Smooth muscle cell (in vitro differentiated cells): ENCODE results near the gene ALDH3B2. TPM values are rescaled to one million over a fixed set of nuclear protein-coding genes. Genes with fewer than 3 reads are reported as not detected.
A peak's percentile ranks its signal among the peaks of the same experiment; 100 is the strongest.
"Not testable (repeated sequence)": the region's sequence is repeated elsewhere in the genome, so short reads cannot be mapped to it uniquely, and the experiment has no call there.

Source experiments
- DNase-seq: peaks from one replicate; lab custom pipeline; 2025; ENCODE audit not compliant: unreplicated experiment; lab: John Stamatoyannopoulos, UW
- H2AFZ ChIP-seq: fragments of 200-600 bp; sonication (generic); 2 replicates; pipeline ENCODE4 v1.6.0; 2016; ENCODE audit warnings: antibody characterized with exemption, low read depth, mild to moderate bottlenecking
- H3F3A ChIP-seq: fragments of 200-600 bp; sonication (generic); 2 replicates; pipeline ENCODE4 v1.6.0; 2017; ENCODE audit warnings: antibody characterized with exemption, low read depth
- H3K27ac ChIP-seq: fragments of 200-600 bp; sonication (generic); 2 replicates; pipeline ENCODE4 v1.5.1; 2016; ENCODE audit warnings: low read depth, mild to moderate bottlenecking
- H3K27me3 ChIP-seq: fragments of 200-600 bp; sonication (generic); 2 replicates; pipeline ENCODE4 v1.6.1; 2016; ENCODE audit warnings: low read depth, mild to moderate bottlenecking
- H3K36me3 ChIP-seq: fragments of 200-600 bp; sonication (generic); 2 replicates; pipeline ENCODE4 v1.5.1; 2016; ENCODE audit warnings: low read depth
- H3K4me1 ChIP-seq: fragments of 200-600 bp; sonication (generic); 2 replicates; pipeline ENCODE4 v1.5.1; 2016; ENCODE audit warnings: low read depth
- H3K4me2 ChIP-seq: fragments of 200-600 bp; sonication (generic); 2 replicates; pipeline ENCODE4 v1.6.0; 2016; ENCODE audit warnings: mild to moderate bottlenecking
- H3K4me3 ChIP-seq: fragments of 200-600 bp; sonication (generic); 2 replicates; pipeline ENCODE4 v1.5.1; 2016; ENCODE audit warnings: mild to moderate bottlenecking
- H3K79me2 ChIP-seq: fragments of 200-600 bp; sonication (generic); 2 replicates; pipeline ENCODE4 v1.6.0; 2016; ENCODE audit warnings: low read depth, mild to moderate bottlenecking
- H3K9ac ChIP-seq: fragments of 200-600 bp; sonication (generic); 2 replicates; pipeline ENCODE4 v1.6.0; 2016; ENCODE audit warnings: low read depth
- H3K9me3 ChIP-seq: fragments of 200-600 bp; sonication (generic); replicated peaks from 2 replicates; pipeline ENCODE4 v1.5.1; 2016; ENCODE audit warnings: low read depth
- H4K20me1 ChIP-seq: fragments of 200-600 bp; sonication (generic); 2 replicates; pipeline ENCODE4 v1.6.0; 2016; ENCODE audit warnings: low read depth
- CTCF ChIP-seq: fragments of 200-600 bp; sonication (generic); IDR thresholded peaks from 2 replicates; pipeline ENCODE4 v1.5.1; 2017; ENCODE audit warnings: borderline replicate concordance, mild to moderate bottlenecking, antibody characterized with exemption; ENCODE audit not compliant: insufficient read depth, poor library complexity, severe bottlenecking
- WGBS: methylation state at CpG from one replicate; pipeline ENCODE4 v1.1.7; 2016; ENCODE audit warnings: low lambda C conversion rate; 5-methylcytosine and 5-hydroxymethylcytosine counted together
- polyA plus RNA-seq: library from polyadenylated mRNA; unstranded; fragments of >200 nt; fragmentation: Nextera tagmentation; extraction: Ambion mirVana; gene quantifications from 2 replicates; pipeline ENCODE4 v1.2.1, GENCODE V29; 2016
- total RNA-seq: library from RNA; depleted of rRNA; stranded (reverse); fragments of >200 nt; gene quantifications from 2 replicates; pipeline ENCODE4 v1.2.3, GENCODE V29; 2014

The ALDH3B2 gene
- total RNA-seq (2.6 and 5.0 TPM in 2 replicates), polyA plus RNA-seq (0.77 and 3.1 TPM in 2 replicates)

GRCh38 chr11:67674442-67674871, at the start of gene ALDH3B2:
Gene ALDH3B2 (minus strand): TSS chr11:67674623. CDS start chr11:67666935, 7,688 bp downstream.
- no peak within 1 kb of the TSS for H2AFZ ChIP-seq
- H3K4me3 ChIP-seq: no peak within 1 kb of the TSS
- H3K4me1 ChIP-seq: no peaks in the 10 kb centered on the region
- H3K36me3 ChIP-seq: no peaks in the 10 kb centered on the region
- no peak for DNase-seq
- no peaks in the 10 kb centered on the region for H3K79me2 ChIP-seq
- H3K4me2 ChIP-seq: peak within 1 kb of the TSS; percentile 33
- H3K9me3 ChIP-seq: no peaks in the 10 kb centered on the region
- 70% methylated on average over 7 of the region's 8 CpGs for WGBS
- H3K27me3 ChIP-seq: no peaks in the 10 kb centered on the region
- no peak for TF ChIP-seq CTCF
- H3F3A ChIP-seq: no peaks in the 10 kb centered on the region
- peak within 1 kb of the TSS; percentile 19 for H3K27ac ChIP-seq
- no peaks in the 10 kb centered on the region for H4K20me1 ChIP-seq
- no peak within 1 kb of the TSS for H3K9ac ChIP-seq

GRCh38 chr11:67723036-67723435, 48.6 kb upstream of the ALDH3B2 start:
- not testable (repeated sequence) for H3K4me1 ChIP-seq, H3K27ac ChIP-seq, H3F3A ChIP-seq, H3K9me3 ChIP-seq, H4K20me1 ChIP-seq, H3K79me2 ChIP-seq, H3K27me3 ChIP-seq, H3K36me3 ChIP-seq, DNase-seq, H3K9ac ChIP-seq, H2AFZ ChIP-seq, H3K4me3 ChIP-seq, H3K4me2 ChIP-seq
- WGBS: 93% methylated on average over 9 of the region's 9 CpGs

- H3K9ac ChIP-seq, H3K4me2 ChIP-seq, H3K79me2 ChIP-seq, H3K4me1 ChIP-seq, H3K27me3 ChIP-seq, H3K4me3 ChIP-seq, H3K27ac ChIP-seq, H3K36me3 ChIP-seq, H4K20me1 ChIP-seq, H3K9me3 ChIP-seq, H2AFZ ChIP-seq, DNase-seq, H3F3A ChIP-seq: not testable (repeated sequence)
- 85% methylated on average over 7 of the region's 7 CpGs for WGBS
These were observed 41.8 kb upstream of the ALDH3B2 start for GRCh38 chr11:67716226-67716625.

- not testable (repeated sequence) for H4K20me1 ChIP-seq, H3K4me3 ChIP-seq, H3F3A ChIP-seq, H3K27me3 ChIP-seq, H3K79me2 ChIP-seq, H3K27ac ChIP-seq, H3K4me2 ChIP-seq, H2AFZ ChIP-seq, DNase-seq, H3K36me3 ChIP-seq, H3K9ac ChIP-seq, H3K4me1 ChIP-seq, H3K9me3 ChIP-seq
- 89% methylated on average over 12 of the region's 17 CpGs for WGBS
These were observed 41.4 kb upstream of the ALDH3B2 start for GRCh38 chr11:67715801-67716200.

GRCh38 chr11:67713892-67714509, 39.6 kb upstream of the ALDH3B2 start:
- not testable (repeated sequence) for H3K4me2 ChIP-seq, H3K9ac ChIP-seq, H3K27ac ChIP-seq, H3F3A ChIP-seq, H3K79me2 ChIP-seq, H3K4me1 ChIP-seq, H2AFZ ChIP-seq, H3K4me3 ChIP-seq, H4K20me1 ChIP-seq, DNase-seq, H3K36me3 ChIP-seq, H3K9me3 ChIP-seq, H3K27me3 ChIP-seq
- TF ChIP-seq CTCF: peak; percentile 37
- WGBS: 14% methylated on average over 8 of the region's 14 CpGs

- Histone ChIP-seq H3K4me2 (peak overlapping the region; percentile 78), H3K4me3 (peak overlapping the region; percentile 38)
- DNase-seq, H3K27me3 ChIP-seq, H3K36me3 ChIP-seq, H3K4me1 ChIP-seq, H3F3A ChIP-seq, H3K9ac ChIP-seq, H3K79me2 ChIP-seq, H3K27ac ChIP-seq, H2AFZ ChIP-seq, H4K20me1 ChIP-seq, H3K9me3 ChIP-seq: not testable (repeated sequence)
- WGBS: 7% methylated on average over 23 of the region's 46 CpGs
These were observed 37.3 kb upstream of the ALDH3B2 start for GRCh38 chr11:67711676-67712075.

GRCh38 chr11:67711212-67711611, 36.8 kb upstream of the ALDH3B2 start:
- not testable (repeated sequence) for H3K4me1 ChIP-seq, DNase-seq, H4K20me1 ChIP-seq, H3K36me3 ChIP-seq, H3K27ac ChIP-seq, H3K79me2 ChIP-seq, H3K27me3 ChIP-seq, H3K9me3 ChIP-seq, H3K9ac ChIP-seq, H2AFZ ChIP-seq, H3F3A ChIP-seq
- peak overlapping the region; percentile 78 for H3K4me2 ChIP-seq
- peak overlapping the region; percentile 38 for H3K4me3 ChIP-seq
- WGBS: 4% methylated on average over 24 of the region's 31 CpGs
